ENCODE measurements around the gene KRTAP5-8.
"Not testable (repeated sequence)": the region's sequence is repeated elsewhere in the genome, so short reads cannot be mapped to it uniquely, and the experiment has no call there.

KRTAP5-8 gene

GRCh38 chr11:71575723-71576424, 38.0 kb downstream of the KRTAP5-8 start:
- in situ Hi-C loops (cut with MboI; ENCODE audit: low pct_unique_long_range_greater_than_20kb, low sequenced_read_pairs, unreplicated experiment) = no loop called here
- DNase-seq (ENCODE audit: low spot score) = no peak
- TF ChIP-seq, protein P1, sequence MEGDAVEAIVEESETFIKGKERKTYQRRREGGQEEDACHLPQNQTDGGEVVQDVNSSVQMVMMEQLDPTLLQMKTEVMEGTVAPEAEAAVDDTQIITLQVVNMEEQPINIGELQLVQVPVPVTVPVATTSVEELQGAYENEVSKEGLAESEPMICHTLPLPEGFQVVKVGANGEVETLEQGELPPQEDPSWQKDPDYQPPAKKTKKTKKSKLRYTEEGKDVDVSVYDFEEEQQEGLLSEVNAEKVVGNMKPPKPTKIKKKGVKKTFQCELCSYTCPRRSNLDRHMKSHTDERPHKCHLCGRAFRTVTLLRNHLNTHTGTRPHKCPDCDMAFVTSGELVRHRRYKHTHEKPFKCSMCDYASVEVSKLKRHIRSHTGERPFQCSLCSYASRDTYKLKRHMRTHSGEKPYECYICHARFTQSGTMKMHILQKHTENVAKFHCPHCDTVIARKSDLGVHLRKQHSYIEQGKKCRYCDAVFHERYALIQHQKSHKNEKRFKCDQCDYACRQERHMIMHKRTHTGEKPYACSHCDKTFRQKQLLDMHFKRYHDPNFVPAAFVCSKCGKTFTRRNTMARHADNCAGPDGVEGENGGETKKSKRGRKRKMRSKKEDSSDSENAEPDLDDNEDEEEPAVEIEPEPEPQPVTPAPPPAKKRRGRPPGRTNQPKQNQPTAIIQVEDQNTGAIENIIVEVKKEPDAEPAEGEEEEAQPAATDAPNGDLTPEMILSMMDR (IDR thresholded peaks at IDR 0.05; ENCODE audit: extremely low read depth, insufficient read depth, missing control alignments) = no peak

DNA sequence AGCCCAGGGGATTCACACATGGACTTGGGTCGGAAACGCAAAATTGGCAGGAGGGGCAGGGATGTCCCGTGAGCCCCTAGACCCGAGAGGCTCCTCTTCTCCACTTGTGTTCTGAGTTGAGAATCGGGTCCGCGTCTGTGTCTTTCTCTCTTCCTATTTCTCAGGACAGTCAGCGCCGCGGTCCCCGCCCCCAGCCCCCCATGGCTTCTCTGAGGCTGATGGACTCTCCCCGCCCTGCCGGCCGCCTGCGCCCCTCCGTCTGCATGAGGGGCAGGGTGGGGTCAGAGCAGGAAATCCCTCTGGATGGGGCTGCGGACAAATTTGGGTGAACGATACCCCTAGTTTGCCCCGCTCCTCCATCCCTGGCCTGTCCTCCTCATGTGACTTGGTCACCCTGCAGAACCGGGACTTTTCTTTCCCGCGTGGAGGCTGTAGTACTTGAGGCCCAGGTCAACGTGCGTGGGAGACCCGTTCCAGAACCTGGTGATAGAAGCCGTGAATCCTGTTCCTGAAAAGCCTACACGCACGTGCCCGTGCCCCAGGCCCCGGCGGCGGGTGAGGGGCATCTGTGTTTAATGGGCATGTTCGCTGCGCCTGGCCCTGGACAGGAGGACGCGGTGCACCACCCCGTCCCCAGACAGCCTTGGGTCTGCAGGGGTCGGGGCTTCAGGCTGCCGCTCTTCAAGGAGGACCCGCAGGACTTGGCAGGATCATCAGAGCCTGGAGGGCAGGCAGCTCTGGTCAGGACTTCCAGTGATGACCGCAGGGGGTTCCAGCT, 39.1 kb downstream of the KRTAP5-8 start:
- DNase-seq (ENCODE audit: low spot score); in situ Hi-C loops (cut with MboI; ENCODE audit: low pct_unique_long_range_greater_than_20kb, low sequenced_read_pairs, unreplicated experiment): not testable (repeated sequence)

GRCh38 chr11:71577469-71578004, 39.7 kb downstream of the KRTAP5-8 start:
- in situ Hi-C loops (cut with MboI; ENCODE audit: low pct_unique_long_range_greater_than_20kb, low sequenced_read_pairs, unreplicated experiment) = no loop called here
- no peak for DNase-seq (ENCODE audit: low spot score)
- TF ChIP-seq, protein P1 (IDR thresholded peaks at IDR 0.05; ENCODE audit: extremely low read depth, insufficient read depth, missing control alignments) = no peak

- in situ Hi-C loops (cut with MboI; ENCODE audit: low pct_unique_long_range_greater_than_20kb, low sequenced_read_pairs, unreplicated experiment); DNase-seq (ENCODE audit: low spot score): not testable (repeated sequence)
These were observed 41.7 kb downstream of the KRTAP5-8 start for GRCh38 chr11:71579513-71579912.

- in situ Hi-C loops (cut with MboI; ENCODE audit: low pct_unique_long_range_greater_than_20kb, low sequenced_read_pairs, unreplicated experiment) = no loop called here
- TF ChIP-seq, protein P1 (IDR thresholded peaks at IDR 0.05; ENCODE audit: extremely low read depth, insufficient read depth, missing control alignments) = peak; percentile 74
- DNase-seq (ENCODE audit: low spot score) = peak; percentile 63
These were observed 42.5 kb downstream of the KRTAP5-8 start for GRCh38 chr11:71580057-71581003.

DNA sequence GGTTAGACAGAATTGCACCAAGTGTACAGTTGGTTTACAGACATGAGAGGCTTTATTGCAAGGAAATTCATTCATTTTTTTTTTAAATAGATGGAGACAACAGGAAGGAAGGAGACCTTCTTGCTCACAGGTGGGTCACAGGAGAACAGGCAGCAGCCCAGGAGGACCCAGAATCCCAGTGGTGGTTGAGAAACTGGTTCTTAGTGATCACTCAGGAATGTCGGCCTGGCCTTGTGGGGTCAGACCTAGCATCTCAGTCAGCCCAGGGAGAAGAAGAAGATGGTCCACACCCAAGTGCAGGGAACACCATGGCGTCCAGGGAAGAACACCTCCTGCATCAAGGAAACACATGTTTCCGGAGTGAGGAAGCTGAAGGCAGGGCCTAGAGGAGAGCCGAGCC, 44.0 kb downstream of the KRTAP5-8 start:
- DNase-seq (ENCODE audit: low spot score) = no peak
- in situ Hi-C loops (cut with MboI; ENCODE audit: low pct_unique_long_range_greater_than_20kb, low sequenced_read_pairs, unreplicated experiment) = no loop called here
- TF ChIP-seq, protein P1 (IDR thresholded peaks at IDR 0.05; ENCODE audit: extremely low read depth, insufficient read depth, missing control alignments) = no peak

- no peak for DNase-seq (ENCODE audit: low spot score)
- in situ Hi-C loops (cut with MboI; ENCODE audit: low pct_unique_long_range_greater_than_20kb, low sequenced_read_pairs, unreplicated experiment) = no loop called here
- TF ChIP-seq, protein P1 (IDR thresholded peaks at IDR 0.05; ENCODE audit: extremely low read depth, insufficient read depth, missing control alignments) = no peak
These were observed 44.6 kb downstream of the KRTAP5-8 start, which contains the start of gene KRTAP5-11 for GRCh38 chr11:71582309-71582895. KRTAP5-11 (minus strand) TSS chr11:71582875; CDS start chr11:71582837, 38 bp downstream.

DNA sequence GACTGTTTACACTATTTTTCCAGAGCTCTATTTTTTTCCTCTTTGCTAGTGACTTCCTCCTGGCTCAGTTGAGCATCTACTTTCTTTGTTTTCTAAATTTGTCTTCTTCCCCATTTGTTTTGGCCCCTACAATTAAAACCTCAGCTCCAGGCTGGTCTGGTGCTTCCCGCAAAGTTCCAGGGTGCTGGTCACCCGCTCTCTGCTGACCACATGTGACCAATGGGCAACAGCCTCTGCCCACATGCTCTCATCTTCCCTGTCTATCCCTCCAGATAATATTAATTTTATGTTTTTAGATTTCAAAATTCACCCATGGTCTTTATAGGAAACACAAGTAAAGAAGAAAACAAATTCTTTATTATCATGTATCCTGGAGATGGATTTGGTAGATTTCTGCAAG, 45.1 kb downstream of the KRTAP5-8 start:
- in situ Hi-C loops (cut with MboI; ENCODE audit: low pct_unique_long_range_greater_than_20kb, low sequenced_read_pairs, unreplicated experiment); DNase-seq (ENCODE audit: low spot score): not testable (repeated sequence)

DNA sequence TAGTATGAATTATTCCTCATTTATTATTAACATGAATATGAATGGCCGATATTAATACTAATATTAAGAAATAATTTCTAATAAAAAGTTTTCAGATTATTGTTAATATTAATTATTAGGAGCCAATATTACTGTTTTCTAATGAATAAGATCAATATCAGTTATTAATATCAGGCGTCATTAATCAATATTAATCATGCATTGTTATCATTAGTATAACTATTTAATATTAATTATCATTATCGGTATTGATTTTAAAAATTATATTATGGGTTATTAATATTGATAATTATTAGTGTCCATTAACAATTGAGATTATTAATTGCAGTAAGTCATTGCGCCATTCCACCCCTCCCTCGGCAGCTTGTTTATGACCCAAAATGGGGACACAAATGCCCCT, 47.8 kb downstream of the KRTAP5-8 start:
- DNase-seq (ENCODE audit: low spot score); in situ Hi-C loops (cut with MboI; ENCODE audit: low pct_unique_long_range_greater_than_20kb, low sequenced_read_pairs, unreplicated experiment): not testable (repeated sequence)

DNA sequence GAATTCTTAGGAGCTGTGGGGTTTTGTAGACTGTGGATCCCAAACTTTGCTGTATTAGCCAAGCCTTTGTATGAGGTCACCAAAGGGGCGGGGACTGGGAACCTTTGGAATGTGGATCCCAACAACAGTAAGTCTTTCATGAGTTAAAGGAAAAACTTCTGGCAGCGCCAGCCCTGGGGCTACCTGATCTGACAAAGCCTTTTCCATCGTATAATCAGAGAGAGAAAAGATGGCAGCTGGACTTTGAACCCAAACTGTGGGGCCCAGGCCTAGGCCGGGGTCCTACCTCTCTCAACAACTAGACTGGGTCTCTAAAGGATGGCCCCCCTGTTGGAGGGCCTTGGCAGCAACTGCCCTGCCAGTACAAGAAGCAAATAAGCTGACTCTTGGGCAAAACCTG, 50.5 kb downstream of the KRTAP5-8 start:
- DNase-seq (ENCODE audit: low spot score); in situ Hi-C loops (cut with MboI; ENCODE audit: low pct_unique_long_range_greater_than_20kb, low sequenced_read_pairs, unreplicated experiment): not testable (repeated sequence)
